Neural cell (in vitro differentiated cells): ENCODE measurements around the gene KLHL42.
A peak's percentile ranks its signal among the peaks of the same experiment; 100 is the strongest.

Source experiments
- CTCF ChIP-seq: fragments of 450-650 bp; IDR thresholded peaks from 2 replicates; pipeline ENCODE4 v1.5.1; 2014; ENCODE audit warnings: antibody characterized with exemption, mild to moderate bottlenecking, moderate library complexity; ENCODE audit not compliant: poor library complexity, severe bottlenecking
- EP300 ChIP-seq: fragments of 450-650 bp; conservative IDR thresholded peaks from 2 replicates; pipeline ENCODE4 v1.6.1; 2014; ENCODE audit warnings: antibody characterized with exemption, mild to moderate bottlenecking, moderate library complexity; ENCODE audit not compliant: poor library complexity, severe bottlenecking
- REST ChIP-seq: IDR thresholded peaks from 2 replicates; pipeline ENCODE4 v1.6.1; 2012; ENCODE audit warnings: borderline replicate concordance

DNA sequence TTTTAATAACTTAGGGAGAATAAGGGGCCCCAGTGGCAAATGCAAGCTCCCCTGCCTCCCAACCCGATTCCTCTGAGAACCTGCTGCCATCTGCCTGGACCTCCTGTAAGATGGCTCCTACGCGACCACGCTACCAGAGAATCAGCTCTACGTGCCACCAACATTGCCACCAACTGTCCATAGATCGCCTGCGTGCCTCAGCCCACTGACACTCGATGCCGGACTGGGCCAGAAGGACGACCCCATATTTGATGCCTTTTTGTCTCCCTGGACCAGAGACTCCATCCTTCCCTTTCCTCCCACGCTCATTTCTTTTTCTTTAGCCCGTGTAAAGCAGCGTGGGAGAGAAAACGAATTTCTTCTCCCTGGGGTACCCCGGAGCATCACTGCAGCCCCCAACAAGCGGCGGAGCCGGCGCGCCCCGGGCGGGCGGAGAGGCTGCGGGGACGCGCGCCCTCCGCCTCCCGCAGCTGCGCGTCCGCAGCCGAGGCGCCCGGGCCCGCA is 565 bp upstream of the KLHL42 start:
- TF ChIP-seq CTCF, result no peak
- TF ChIP-seq REST, result peak; percentile 71
- no peak for TF ChIP-seq EP300
